ENCODE measurements around the gene GABRB1.

DNA sequence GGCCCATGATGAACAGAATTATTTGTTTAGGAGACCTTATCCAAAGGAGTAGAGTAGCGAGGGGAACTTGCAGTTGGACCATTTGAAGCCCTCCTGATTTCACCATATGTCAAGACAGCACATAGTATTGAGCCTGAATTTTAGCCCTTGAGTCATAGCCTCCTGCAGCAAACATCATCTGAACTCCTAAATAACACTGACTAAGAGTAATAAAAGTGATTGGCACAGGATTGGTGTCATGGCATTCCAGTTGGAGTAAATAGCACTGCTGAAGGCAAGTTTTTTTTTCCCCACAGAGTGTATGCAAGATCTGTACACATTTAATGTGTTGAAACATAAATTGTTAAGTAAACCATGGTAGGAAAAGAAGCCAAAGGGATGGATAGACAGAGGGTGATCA is 343.1 kb downstream of the GABRB1 start:
- TF ChIP-seq ZNF274 (IDR thresholded peaks at IDR 0.05; ENCODE audit: low read depth, low read length) (no peak), YY1 (IDR thresholded peaks at IDR 0.05; ENCODE audit: insufficient read depth, insufficient read length) (no peak)
